Measurements from ENCODE around the gene CIRBP. TPM values are rescaled to one million over a fixed set of nuclear protein-coding genes. Genes with fewer than 3 reads are reported as not detected.
A peak's percentile ranks its signal among the peaks of the same experiment; 100 is the strongest.

CIRBP gene
- total and polyA plus RNA-seq, 9 of the 15 experiments (the other 6 are each of a cell fraction or from before 2014, with no cell fraction given): 20.5 to 327 (median 176) TPM

- TF ChIP-seq CAMTA2 (CRISPR knock-in tag; conservative IDR thresholded peaks at IDR 0.05) (no peak), MCM5 (IDR thresholded peaks at IDR 0.05; ENCODE audit: low read depth) (no peak), MIER1 (IDR thresholded peaks at IDR 0.05; ENCODE audit: low read depth) (no peak), GABPA (tag; conservative IDR thresholded peaks at IDR 0.05; ENCODE audit: low read depth) (peak; percentile 89), ATF6 (CRISPR knock-in tag; IDR thresholded peaks at IDR 0.05) (no peak), FOXK2 (conservative IDR thresholded peaks at IDR 0.05 in 1 of 2, IDR thresholded peaks at IDR 0.05 in 1 of 2; ENCODE audit: low read depth in 2 of 2) (no peak), SIX5 (IDR thresholded peaks at IDR 0.05; ENCODE audit: borderline replicate concordance in 1 of 2, insufficient read depth in 1 of 2, low read depth in 1 of 2, low read length in 2 of 2) (no peak), RNF2 (IDR thresholded peaks at IDR 0.05) (no peak), ZNF778 (CRISPR knock-in tag; IDR thresholded peaks at IDR 0.05) (no peak), ZNF232 (CRISPR knock-in tag; IDR thresholded peaks at IDR 0.05) (no peak), MEF2D (tag; conservative IDR thresholded peaks at IDR 0.05; ENCODE audit: low read depth) (no peak), ILK (tag; IDR thresholded peaks at IDR 0.05; ENCODE audit: borderline replicate concordance, low read depth) (no peak), LCOR (CRISPR knock-in tag; IDR thresholded peaks at IDR 0.05) (peak; percentile 47; the same call in 1 of the 2 replicates), SRF (CRISPR knock-in tag; IDR thresholded peaks at IDR 0.05) (no peak), ARID3B (CRISPR knock-in tag; IDR thresholded peaks at IDR 0.05; ENCODE audit: borderline replicate concordance) (no peak), ZNF316 (IDR thresholded peaks at IDR 0.05) (no peak)
- TF ChIP-seq, protein P1, sequence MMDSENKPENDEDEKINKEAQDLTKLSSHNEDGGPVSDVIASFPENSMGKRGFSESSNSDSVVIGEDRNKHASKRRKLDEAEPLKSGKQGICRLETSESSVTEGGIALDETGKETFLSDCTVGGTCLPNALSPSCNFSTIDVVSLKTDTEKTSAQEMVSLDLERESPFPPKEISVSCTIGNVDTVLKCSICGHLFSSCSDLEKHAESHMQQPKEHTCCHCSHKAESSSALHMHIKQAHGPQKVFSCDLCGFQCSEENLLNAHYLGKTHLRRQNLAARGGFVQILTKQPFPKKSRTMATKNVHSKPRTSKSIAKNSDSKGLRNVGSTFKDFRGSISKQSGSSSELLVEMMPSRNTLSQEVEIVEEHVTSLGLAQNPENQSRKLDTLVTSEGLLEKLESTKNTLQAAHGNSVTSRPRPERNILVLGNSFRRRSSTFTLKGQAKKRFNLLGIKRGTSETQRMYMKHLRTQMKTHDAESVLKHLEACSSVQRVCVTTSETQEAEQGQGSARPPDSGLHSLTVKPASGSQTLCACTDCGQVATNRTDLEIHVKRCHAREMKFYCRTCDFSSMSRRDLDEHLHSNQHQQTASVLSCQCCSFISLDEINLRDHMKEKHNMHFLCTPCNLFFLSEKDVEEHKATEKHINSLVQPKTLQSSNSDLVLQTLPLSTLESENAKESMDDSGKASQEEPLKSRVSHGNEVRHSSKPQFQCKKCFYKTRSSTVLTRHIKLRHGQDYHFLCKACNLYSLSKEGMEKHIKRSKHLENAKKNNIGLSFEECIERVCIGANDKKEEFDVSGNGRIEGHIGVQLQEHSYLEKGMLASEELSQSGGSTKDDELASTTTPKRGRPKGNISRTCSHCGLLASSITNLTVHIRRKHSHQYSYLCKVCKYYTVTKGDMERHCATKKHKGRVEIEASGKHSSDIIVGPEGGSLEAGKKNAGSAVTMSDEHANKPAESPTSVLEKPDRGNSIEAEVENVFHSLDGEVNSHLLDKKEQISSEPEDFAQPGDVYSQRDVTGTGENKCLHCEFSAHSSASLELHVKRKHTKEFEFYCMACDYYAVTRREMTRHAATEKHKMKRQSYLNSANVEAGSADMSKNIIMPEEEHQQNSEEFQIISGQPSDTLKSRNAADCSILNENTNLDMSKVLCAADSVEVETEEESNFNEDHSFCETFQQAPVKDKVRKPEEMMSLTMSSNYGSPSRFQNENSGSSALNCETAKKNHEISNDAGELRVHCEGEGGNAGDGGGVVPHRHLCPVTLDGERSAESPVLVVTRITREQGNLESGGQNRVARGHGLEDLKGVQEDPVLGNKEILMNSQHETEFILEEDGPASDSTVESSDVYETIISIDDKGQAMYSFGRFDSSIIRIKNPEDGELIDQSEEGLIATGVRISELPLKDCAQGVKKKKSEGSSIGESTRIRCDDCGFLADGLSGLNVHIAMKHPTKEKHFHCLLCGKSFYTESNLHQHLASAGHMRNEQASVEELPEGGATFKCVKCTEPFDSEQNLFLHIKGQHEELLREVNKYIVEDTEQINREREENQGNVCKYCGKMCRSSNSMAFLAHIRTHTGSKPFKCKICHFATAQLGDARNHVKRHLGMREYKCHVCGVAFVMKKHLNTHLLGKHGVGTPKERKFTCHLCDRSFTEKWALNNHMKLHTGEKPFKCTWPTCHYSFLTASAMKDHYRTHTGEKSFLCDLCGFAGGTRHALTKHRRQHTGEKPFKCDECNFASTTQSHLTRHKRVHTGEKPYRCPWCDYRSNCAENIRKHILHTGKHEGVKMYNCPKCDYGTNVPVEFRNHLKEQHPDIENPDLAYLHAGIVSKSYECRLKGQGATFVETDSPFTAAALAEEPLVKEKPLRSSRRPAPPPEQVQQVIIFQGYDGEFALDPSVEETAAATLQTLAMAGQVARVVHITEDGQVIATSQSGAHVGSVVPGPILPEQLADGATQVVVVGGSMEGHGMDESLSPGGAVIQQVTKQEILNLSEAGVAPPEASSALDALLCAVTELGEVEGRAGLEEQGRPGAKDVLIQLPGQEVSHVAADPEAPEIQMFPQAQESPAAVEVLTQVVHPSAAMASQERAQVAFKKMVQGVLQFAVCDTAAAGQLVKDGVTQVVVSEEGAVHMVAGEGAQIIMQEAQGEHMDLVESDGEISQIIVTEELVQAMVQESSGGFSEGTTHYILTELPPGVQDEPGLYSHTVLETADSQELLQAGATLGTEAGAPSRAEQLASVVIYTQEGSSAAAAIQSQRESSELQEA (IDR thresholded peaks at IDR 0.05; ENCODE audit: low read depth): no peak
Measured at GRCh38 chr19:1249298-1249989, 19.7 kb upstream of the CIRBP start (continued).

Measured in K562 (cell line).